GM23338 (cell line): ENCODE results near the gene SLC48A1. TPM values are rescaled to one million over a fixed set of nuclear protein-coding genes. Genes with fewer than 3 reads are reported as not detected.

Source experiments
- ATAC-seq: fragments of 200-7000 bp; cut with Tn5 transposase; 3 replicates; pipeline ENCODE4 v1.9.1; 2020
- DNase-seq: peaks from one replicate; pipeline ENCODE4 v3.0.0-alpha.2; 2015; ENCODE audit warnings: low spot score
- H2AFZ ChIP-seq: fragments of 200-600 bp; sonication (generic); 2 replicates; pipeline ENCODE4 v1.8.0; 2016; ENCODE audit warnings: antibody characterized with exemption, mild to moderate bottlenecking, moderate library complexity
- H3F3A ChIP-seq: fragments of 200-600 bp; sonication (generic); replicated peaks from 2 replicates; pipeline ENCODE4 v1.8.0; 2017; ENCODE audit warnings: antibody characterized with exemption, mixed run types, low read depth
- H3K27ac ChIP-seq: fragments of 200-600 bp; sonication (generic); 2 replicates; pipeline ENCODE4 v1.6.1; 2016; ENCODE audit warnings: low read depth
- H3K27me3 ChIP-seq: fragments of 200-600 bp; sonication (generic); 2 replicates; pipeline ENCODE4 v1.8.0; 2016; ENCODE audit warnings: mild to moderate bottlenecking, mixed run types, moderate library complexity; ENCODE audit not compliant: insufficient read depth
- H3K36me3 ChIP-seq: fragments of 200-600 bp; sonication (generic); 2 replicates; pipeline ENCODE4 v1.8.0; 2016; ENCODE audit warnings: mild to moderate bottlenecking; ENCODE audit not compliant: insufficient read depth
- H3K4me1 ChIP-seq: fragments of 200-600 bp; sonication (generic); 2 replicates; pipeline ENCODE4 v1.8.0; 2016; ENCODE audit warnings: mild to moderate bottlenecking, moderate library complexity; ENCODE audit not compliant: insufficient read depth
- H3K4me2 ChIP-seq: fragments of 200-600 bp; sonication (generic); 2 replicates; pipeline ENCODE4 v1.7.1; 2017; ENCODE audit warnings: mixed run types
- H3K4me3 ChIP-seq: fragments of 200-600 bp; sonication (generic); 2 replicates; pipeline ENCODE4 v1.6.1; 2016; ENCODE audit warnings: mixed run types
- H3K79me2 ChIP-seq: fragments of 200-600 bp; sonication (generic); replicated peaks from 2 replicates; pipeline ENCODE4 v1.8.0; 2017; ENCODE audit warnings: mild to moderate bottlenecking; ENCODE audit not compliant: insufficient read depth
- H3K9me2 ChIP-seq: fragments of 200-600 bp; sonication (generic); 2 replicates; pipeline ENCODE4 v1.8.0; 2017; ENCODE audit not compliant: insufficient read depth
- H4K20me1 ChIP-seq: fragments of 200-600 bp; sonication (generic); replicated peaks from 2 replicates; pipeline ENCODE4 v1.8.0; 2017; ENCODE audit warnings: mild to moderate bottlenecking; ENCODE audit not compliant: insufficient read depth
- H3K27ac Mint-ChIP-seq: 2 replicates; pipeline ENCODE4 v1.8.0; 2020; ENCODE audit warnings: inconsistent platforms, mild to moderate bottlenecking, moderate library complexity, mixed read lengths
- H3K27me3 Mint-ChIP-seq: 3 replicates; pipeline ENCODE4 v1.8.0; 2022; ENCODE audit warnings: low read depth, mild to moderate bottlenecking, moderate library complexity, mixed read lengths, inconsistent platforms; ENCODE audit not compliant: insufficient read depth, poor library complexity
- H3K36me3 Mint-ChIP-seq: 3 replicates; pipeline ENCODE4 v1.8.0; 2021; ENCODE audit warnings: low read depth, mild to moderate bottlenecking, inconsistent platforms, moderate library complexity, mixed read lengths
- H3K4me1 Mint-ChIP-seq: 3 replicates; pipeline ENCODE4 v1.8.0; 2020; ENCODE audit warnings: mild to moderate bottlenecking, inconsistent platforms, mixed read lengths
- H3K4me3 Mint-ChIP-seq: 3 replicates; pipeline ENCODE4 v1.8.0; 2021; ENCODE audit warnings: moderate library complexity, mild to moderate bottlenecking, inconsistent platforms, mixed read lengths
- H3K9me3 Mint-ChIP-seq: 3 replicates; pipeline ENCODE4 v1.8.0; 2020; ENCODE audit warnings: moderate library complexity, mild to moderate bottlenecking, inconsistent platforms, mixed read lengths
- CREB1 ChIP-seq: fragments of 250-450 bp; sonication (Bioruptor Pico); IDR thresholded peaks from 2 replicates; pipeline ENCODE4 v1.5.0; 2020; ENCODE audit warnings: low read depth, mild to moderate bottlenecking, moderate library complexity
- EZH2phosphoT487 ChIP-seq: fragments of 200-600 bp; sonication (generic); IDR thresholded peaks from one replicate; pipeline ENCODE4 v1.8.1; 2018; ENCODE audit warnings: antibody characterized with exemption; ENCODE audit not compliant: unreplicated experiment
- JUNB ChIP-seq: IDR thresholded peaks from one replicate; pipeline ENCODE4 v1.6.1; 2016; ENCODE audit warnings: antibody characterized with exemption; ENCODE audit not compliant: unreplicated experiment
- POLR2AphosphoS5 ChIP-seq: IDR thresholded peaks from 2 replicates; pipeline ENCODE4 v1.6.1; 2016; ENCODE audit warnings: antibody characterized with exemption, low read depth
- ZNF114 ChIP-seq: fragments of 250-450 bp; sonication (Bioruptor Pico); IDR thresholded peaks from 2 replicates; pipeline ENCODE4 v1.5.0; 2020; ENCODE audit warnings: mild to moderate bottlenecking, moderate library complexity
- ZNF331 ChIP-seq: fragments of 250-450 bp; sonication (Bioruptor Pico); IDR thresholded peaks from 2 replicates; pipeline ENCODE4 v1.5.0; 2020; ENCODE audit warnings: low read depth, mild to moderate bottlenecking, moderate library complexity
- polyA plus RNA-seq: library from polyadenylated mRNA; unstranded; fragments of >200 nt; fragmentation: Nextera tagmentation; extraction: Ambion mirVana; gene quantifications from 2 replicates; pipeline ENCODE4 v1.2.1, GENCODE V29; 2016
- total RNA-seq: library from RNA; depleted of rRNA; stranded (reverse); fragments of >200 nt; shearing (Covaris generic); gene quantifications from 2 replicates; pipeline ENCODE4 v1.2.3, GENCODE V29; 2014
- TF ChIP-seq, protein P1 (sequence below): fragments of 250-450 bp; sonication (Bioruptor Pico); IDR thresholded peaks from 2 replicates; pipeline ENCODE4 v1.5.0; 2020; ENCODE audit warnings: mild to moderate bottlenecking, moderate library complexity

Gene SLC48A1
- total and polyA plus RNA-seq, 2 experiments from 2014 or later: 5.8 to 9.0 TPM

DNA sequence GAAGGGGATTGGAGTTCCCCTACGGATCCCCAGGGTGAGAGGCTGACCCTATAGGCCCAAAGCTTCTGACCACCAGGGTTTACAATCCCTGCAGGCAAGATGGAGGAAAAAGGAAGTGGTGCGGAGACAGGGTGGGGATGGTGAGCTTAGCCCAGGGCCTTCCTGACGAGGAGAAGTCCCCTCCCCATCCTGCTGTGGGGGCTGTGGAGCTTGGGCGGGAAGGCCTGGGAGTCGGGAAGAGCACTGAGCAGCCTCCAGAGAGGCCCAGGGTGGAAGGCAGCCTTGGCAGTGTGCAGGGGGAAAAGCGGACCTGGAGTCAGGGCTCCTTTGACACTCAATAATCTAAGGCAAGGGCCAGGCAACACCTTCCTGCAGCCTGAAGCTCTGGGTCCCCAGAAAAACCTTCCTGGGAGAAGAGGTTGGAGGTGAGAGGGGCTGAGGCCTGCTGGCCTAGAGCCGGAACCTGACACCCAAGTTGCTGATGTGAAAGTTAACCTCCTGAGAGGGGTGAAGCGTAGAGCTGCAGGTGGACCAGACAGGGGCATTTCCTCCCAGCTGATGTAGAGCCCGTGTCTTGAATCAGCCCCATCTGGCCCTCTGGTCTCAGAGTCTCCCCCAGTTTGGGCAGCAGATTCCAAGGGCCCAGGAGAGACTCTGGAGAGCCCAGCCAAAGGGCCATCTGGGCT is 40.6 kb downstream of the SLC48A1 start:
- no peak for TF ChIP-seq EZH2phosphoT487
- no peak for TF ChIP-seq CREB1 (CRISPR knock-in tag)
- no peak for TF ChIP-seq JUNB
- no peak for TF ChIP-seq POLR2AphosphoS5
- no peak for TF ChIP-seq ZNF114 (CRISPR knock-in tag)
- TF ChIP-seq, protein P1, sequence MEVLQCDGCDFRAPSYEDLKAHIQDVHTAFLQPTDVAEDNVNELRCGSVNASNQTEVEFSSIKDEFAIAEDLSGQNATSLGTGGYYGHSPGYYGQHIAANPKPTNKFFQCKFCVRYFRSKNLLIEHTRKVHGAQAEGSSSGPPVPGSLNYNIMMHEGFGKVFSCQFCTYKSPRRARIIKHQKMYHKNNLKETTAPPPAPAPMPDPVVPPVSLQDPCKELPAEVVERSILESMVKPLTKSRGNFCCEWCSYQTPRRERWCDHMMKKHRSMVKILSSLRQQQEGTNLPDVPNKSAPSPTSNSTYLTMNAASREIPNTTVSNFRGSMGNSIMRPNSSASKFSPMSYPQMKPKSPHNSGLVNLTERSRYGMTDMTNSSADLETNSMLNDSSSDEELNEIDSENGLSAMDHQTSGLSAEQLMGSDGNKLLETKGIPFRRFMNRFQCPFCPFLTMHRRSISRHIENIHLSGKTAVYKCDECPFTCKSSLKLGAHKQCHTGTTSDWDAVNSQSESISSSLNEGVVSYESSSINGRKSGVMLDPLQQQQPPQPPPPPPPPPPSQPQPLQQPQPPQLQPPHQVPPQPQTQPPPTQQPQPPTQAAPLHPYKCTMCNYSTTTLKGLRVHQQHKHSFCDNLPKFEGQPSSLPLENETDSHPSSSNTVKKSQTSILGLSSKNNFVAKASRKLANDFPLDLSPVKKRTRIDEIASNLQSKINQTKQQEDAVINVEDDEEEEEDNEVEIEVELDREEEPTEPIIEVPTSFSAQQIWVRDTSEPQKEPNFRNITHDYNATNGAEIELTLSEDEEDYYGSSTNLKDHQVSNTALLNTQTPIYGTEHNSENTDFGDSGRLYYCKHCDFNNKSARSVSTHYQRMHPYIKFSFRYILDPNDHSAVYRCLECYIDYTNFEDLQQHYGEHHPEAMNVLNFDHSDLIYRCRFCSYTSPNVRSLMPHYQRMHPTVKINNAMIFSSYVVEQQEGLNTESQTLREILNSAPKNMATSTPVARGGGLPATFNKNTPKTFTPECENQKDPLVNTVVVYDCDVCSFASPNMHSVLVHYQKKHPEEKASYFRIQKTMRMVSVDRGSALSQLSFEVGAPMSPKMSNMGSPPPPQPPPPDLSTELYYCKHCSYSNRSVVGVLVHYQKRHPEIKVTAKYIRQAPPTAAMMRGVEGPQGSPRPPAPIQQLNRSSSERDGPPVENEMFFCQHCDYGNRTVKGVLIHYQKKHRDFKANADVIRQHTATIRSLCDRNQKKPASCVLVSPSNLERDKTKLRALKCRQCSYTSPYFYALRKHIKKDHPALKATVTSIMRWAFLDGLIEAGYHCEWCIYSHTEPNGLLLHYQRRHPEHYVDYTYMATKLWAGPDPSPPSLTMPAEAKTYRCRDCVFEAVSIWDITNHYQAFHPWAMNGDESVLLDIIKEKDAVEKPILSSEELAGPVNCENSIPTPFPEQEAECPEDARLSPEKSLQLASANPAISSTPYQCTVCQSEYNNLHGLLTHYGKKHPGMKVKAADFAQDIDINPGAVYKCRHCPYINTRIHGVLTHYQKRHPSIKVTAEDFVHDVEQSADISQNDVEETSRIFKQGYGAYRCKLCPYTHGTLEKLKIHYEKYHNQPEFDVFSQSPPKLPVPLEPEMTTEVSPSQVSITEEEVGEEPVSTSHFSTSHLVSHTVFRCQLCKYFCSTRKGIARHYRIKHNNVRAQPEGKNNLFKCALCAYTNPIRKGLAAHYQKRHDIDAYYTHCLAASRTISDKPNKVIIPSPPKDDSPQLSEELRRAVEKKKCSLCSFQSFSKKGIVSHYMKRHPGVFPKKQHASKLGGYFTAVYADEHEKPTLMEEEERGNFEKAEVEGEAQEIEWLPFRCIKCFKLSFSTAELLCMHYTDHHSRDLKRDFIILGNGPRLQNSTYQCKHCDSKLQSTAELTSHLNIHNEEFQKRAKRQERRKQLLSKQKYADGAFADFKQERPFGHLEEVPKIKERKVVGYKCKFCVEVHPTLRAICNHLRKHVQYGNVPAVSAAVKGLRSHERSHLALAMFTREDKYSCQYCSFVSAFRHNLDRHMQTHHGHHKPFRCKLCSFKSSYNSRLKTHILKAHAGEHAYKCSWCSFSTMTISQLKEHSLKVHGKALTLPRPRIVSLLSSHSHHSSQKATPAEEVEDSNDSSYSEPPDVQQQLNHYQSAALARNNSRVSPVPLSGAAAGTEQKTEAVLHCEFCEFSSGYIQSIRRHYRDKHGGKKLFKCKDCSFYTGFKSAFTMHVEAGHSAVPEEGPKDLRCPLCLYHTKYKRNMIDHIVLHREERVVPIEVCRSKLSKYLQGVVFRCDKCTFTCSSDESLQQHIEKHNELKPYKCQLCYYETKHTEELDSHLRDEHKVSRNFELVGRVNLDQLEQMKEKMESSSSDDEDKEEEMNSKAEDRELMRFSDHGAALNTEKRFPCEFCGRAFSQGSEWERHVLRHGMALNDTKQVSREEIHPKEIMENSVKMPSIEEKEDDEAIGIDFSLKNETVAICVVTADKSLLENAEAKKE: no peak
- TF ChIP-seq ZNF331 (CRISPR knock-in tag): no peak
- H3K27me3 ChIP-seq: no peaks in the 10 kb centered on the region
- Mint-ChIP-seq H3K27ac (peak overlapping the region; percentile 94), H3K9me3 (no peaks in the 10 kb centered on the region), H3K36me3 (peaks cover 11% of the 10 kb centered on the region), H3K4me3 (peak overlapping the region; percentile 70), H3K27me3 (peaks cover 9% of the 10 kb centered on the region), H3K4me1 (peaks cover 88% of the 10 kb centered on the region)
- peaks cover 88% of the 10 kb centered on the region for H3K79me2 ChIP-seq
- DNase-seq (peak; percentile 50), ATAC-seq (peak; percentile 2; the same call in 2 of the 3 replicates)
- peak overlapping the region; percentile 94 for H3K4me2 ChIP-seq
- H3K9me2 ChIP-seq: no peaks in the 10 kb centered on the region
- H3K27ac ChIP-seq: peak overlapping the region; percentile 98
- H3F3A ChIP-seq: peaks cover 25% of the 10 kb centered on the region
- peaks cover 35% of the 10 kb centered on the region for H4K20me1 ChIP-seq
- H2AFZ ChIP-seq: no peak overlapping the region
- peaks cover 87% of the 10 kb centered on the region for H3K4me1 ChIP-seq
- H3K4me3 ChIP-seq: peak overlapping the region; percentile 62
- no peaks in the 10 kb centered on the region; the same call in 1 of the 2 replicates for H3K36me3 ChIP-seq
